Activated naive CD4-positive, alpha-beta T cell treated with anti-CD3 and anti-CD28 coated beads, Interleukin-2, amount 50 U/mL, for 72 hours (primary cell): Measurements from ENCODE around the gene TRMT1L. TPM values are rescaled to one million over a fixed set of nuclear protein-coding genes. Genes with fewer than 3 reads are reported as not detected.
"Not testable (repeated sequence)": the region's sequence is repeated elsewhere in the genome, so short reads cannot be mapped to it uniquely, and the experiment has no call there.

Experiments used
- ATAC-seq, 2 donors: fragments of 150-1000 bp; cut with Tn5 transposase; 2 replicates each; pipeline ENCODE4 v1.10.0; 2021; ENCODE audit warnings: mild to moderate bottlenecking in 2 of 2, moderate library complexity in 2 of 2
- DNase-seq, 2 donors: peaks; one replicate each; pipeline ENCODE4 v3.0.0; 2021 to 2022; ENCODE audit warnings: low spot score in 2 of 2
- H3K27ac Mint-ChIP-seq, 2 donors: one replicate each; pipeline ENCODE4 v1.8.0; 2022; ENCODE audit warnings: mild to moderate bottlenecking in 2 of 2, mixed read lengths in 2 of 2
- H3K36me3 Mint-ChIP-seq, 2 donors: one replicate each; pipeline ENCODE4 v1.8.0; 2022; ENCODE audit warnings: mixed read lengths in 2 of 2
- H3K9me3 Mint-ChIP-seq, 2 donors: one replicate each; pipeline ENCODE4 v1.8.0; 2022; ENCODE audit warnings: mixed read lengths in 2 of 2
- total RNA-seq, 2 donors: library from RNA; stranded (reverse); gene quantifications; one replicate each; pipeline ENCODE4 v1.2.3, GENCODE V29; 2022

The TRMT1L gene
- 10 to 100 TPM; 24.9 to 31.6 TPM for total RNA-seq

GRCh38 chr1:185156854-185157598 lies at the start of gene TRMT1L, which contains the start of gene SWT1:
Gene TRMT1L, minus strand, starts transcription at chr1:185156953. Its CDS starts 241 bp downstream, at chr1:185156712.
Gene SWT1, plus strand, starts transcription at chr1:185157167. Its CDS starts 3,675 bp downstream, at chr1:185160842.
- Mint-ChIP-seq H3K9me3 (no peaks in the 10 kb centered on the region), H3K27ac (peak within 1 kb of the TSS; percentile 94 to 98), H3K36me3 (peaks cover 0 to 20% of the 10 kb centered on the region in 2 donors)
- peak; percentile 93 to 95 for ATAC-seq
- peak; percentile 94 to 97 for DNase-seq

- no peak for ATAC-seq
- Mint-ChIP-seq H3K36me3 (peaks cover 36 to 37% of the 10 kb centered on the region in 2 donors), H3K9me3 (peaks cover 6 to 23% of the 10 kb centered on the region in 2 donors), H3K27ac (no peak overlapping the region)
- DNase-seq = no peak
These were observed 44.1 kb upstream of the TRMT1L start for GRCh38 chr1:185200889-185201288.

- Mint-ChIP-seq H3K9me3 (peaks cover 6 to 23% of the 10 kb centered on the region in 2 donors), H3K36me3 (peaks cover 36 to 37% of the 10 kb centered on the region in 2 donors)
- H3K27ac Mint-ChIP-seq, DNase-seq, ATAC-seq: not testable (repeated sequence)
These were observed 42.0 kb upstream of the TRMT1L start for GRCh38 chr1:185198712-185199111.

GRCh38 chr1:185193756-185194155 lies 37.0 kb upstream of the TRMT1L start:
- Mint-ChIP-seq H3K9me3 (peaks cover 6 to 15% of the 10 kb centered on the region in 2 donors), H3K36me3 (peaks cover 20% of the 10 kb centered on the region in 2 donors), H3K27ac (no peak overlapping the region)
- DNase-seq (no peak), ATAC-seq (no peak)

GRCh38 chr1:185170291-185170848 lies 13.6 kb upstream of the TRMT1L start:
- peak in 1 of 2 donors; percentile 55 for DNase-seq
- Mint-ChIP-seq H3K27ac (no peak overlapping the region), H3K36me3 (no peaks in the 10 kb centered on the region), H3K9me3 (no peaks in the 10 kb centered on the region)
- ATAC-seq = peak; percentile 68 to 91

GRCh38 chr1:185166106-185166505 lies 9.4 kb upstream of the TRMT1L start:
- peak overlapping the region in 1 of 2 donors; percentile 37 for H3K27ac Mint-ChIP-seq
- no peak for ATAC-seq
- no peaks in the 10 kb centered on the region for H3K36me3 Mint-ChIP-seq
- H3K9me3 Mint-ChIP-seq = no peaks in the 10 kb centered on the region
- DNase-seq = no peak

- ATAC-seq (no peak), DNase-seq (no peak)
- H3K27ac Mint-ChIP-seq = no peak overlapping the region
- H3K9me3 Mint-ChIP-seq = no peaks in the 10 kb centered on the region
- peaks cover 0 to 8% of the 10 kb centered on the region in 2 donors for H3K36me3 Mint-ChIP-seq
These were observed 5.7 kb upstream of the TRMT1L start for GRCh38 chr1:185162491-185162890.

GRCh38 chr1:185159966-185160365 lies 3.2 kb upstream of the TRMT1L start:
- peak in 1 of 2 donors; percentile 4 for ATAC-seq
- Mint-ChIP-seq H3K36me3 (peaks cover 0 to 20% of the 10 kb centered on the region in 2 donors), H3K27ac (peak overlapping the region in 1 of 2 donors; percentile 2), H3K9me3 (no peaks in the 10 kb centered on the region)
- no peak for DNase-seq

GRCh38 chr1:185158800-185159199 lies 2.0 kb upstream of the TRMT1L start:
- peaks cover 0 to 20% of the 10 kb centered on the region in 2 donors for H3K36me3 Mint-ChIP-seq
- DNase-seq = no peak
- H3K9me3 Mint-ChIP-seq = no peaks in the 10 kb centered on the region
- no peak overlapping the region for H3K27ac Mint-ChIP-seq
- ATAC-seq = no peak

GRCh38 chr1:185157599-185158412 lies 1.1 kb upstream of the TRMT1L start:
- Mint-ChIP-seq H3K9me3 (no peaks in the 10 kb centered on the region), H3K36me3 (peaks cover 0 to 20% of the 10 kb centered on the region in 2 donors), H3K27ac (peak overlapping the region; percentile 94 to 98)
- ATAC-seq (no peak), DNase-seq (no peak)

- Mint-ChIP-seq H3K36me3 (peaks cover 0 to 20% of the 10 kb centered on the region in 2 donors), H3K27ac (peak overlapping the region; percentile 94 to 98), H3K9me3 (no peaks in the 10 kb centered on the region)
- ATAC-seq = peak; percentile 32 to 37
- no peak for DNase-seq
These were observed 382 bp downstream of the TRMT1L start for GRCh38 chr1:185156288-185156853.

- ATAC-seq = no peak
- Mint-ChIP-seq H3K27ac (peak overlapping the region; percentile 94 to 97), H3K9me3 (no peaks in the 10 kb centered on the region), H3K36me3 (peaks cover 0 to 20% of the 10 kb centered on the region in 2 donors)
- no peak for DNase-seq
These were observed 1.0 kb downstream of the TRMT1L start for GRCh38 chr1:185155600-185156287.

GRCh38 chr1:185154912-185155513 lies 1.7 kb downstream of the TRMT1L start:
- Mint-ChIP-seq H3K9me3 (no peaks in the 10 kb centered on the region), H3K36me3 (peaks cover 0 to 20% of the 10 kb centered on the region in 2 donors), H3K27ac (peak overlapping the region; percentile 94 to 97)
- DNase-seq (no peak), ATAC-seq (no peak)

- H3K9me3 Mint-ChIP-seq = no peaks in the 10 kb centered on the region
- peaks cover 16 to 22% of the 10 kb centered on the region in 2 donors for H3K36me3 Mint-ChIP-seq
- DNase-seq (no peak), ATAC-seq (no peak)
- H3K27ac Mint-ChIP-seq = no peak overlapping the region
These were observed 4.5 kb downstream of the TRMT1L start for GRCh38 chr1:185152187-185152767.

GRCh38 chr1:185151215-185151614 lies 5.5 kb downstream of the TRMT1L start:
- DNase-seq (no peak), ATAC-seq (no peak)
- Mint-ChIP-seq H3K27ac (no peak overlapping the region), H3K36me3 (peaks cover 9 to 22% of the 10 kb centered on the region in 2 donors), H3K9me3 (no peaks in the 10 kb centered on the region)
